ENCODE measurements around the gene AEBP2.

DNA sequence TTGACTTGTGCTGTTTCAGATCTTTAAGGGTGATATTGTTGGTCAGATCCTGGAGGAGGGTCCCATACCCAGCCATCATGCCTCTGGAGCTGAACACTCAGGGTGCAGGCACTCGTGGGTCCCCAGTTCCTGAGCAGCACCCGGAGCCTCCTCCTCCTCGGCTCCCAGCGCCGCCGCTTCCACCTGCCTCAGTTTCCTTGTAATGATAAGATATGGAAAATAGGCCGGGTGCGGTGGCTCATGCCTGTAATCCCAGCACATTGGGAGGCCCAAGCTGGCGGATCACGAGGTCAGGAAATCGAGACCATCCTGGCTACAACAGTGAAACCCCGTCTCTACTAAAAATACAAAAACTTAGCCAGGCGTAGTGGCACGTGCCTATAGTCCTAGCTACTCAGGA lies 20.2 kb upstream of the AEBP2 start:
- TF ChIP-seq EZH2 (IDR thresholded peaks at IDR 0.05) = no peak
- no peak for TF ChIP-seq POLR2AphosphoS5 (IDR thresholded peaks at IDR 0.05; ENCODE audit: borderline replicate concordance, low read depth, low read length)
- no peak for TF ChIP-seq FOXP2 (optimal IDR thresholded peaks at IDR 0.05; ENCODE audit: control extremely low read depth, extremely low read length, insufficient read depth)
